H1 (cell line): ENCODE data around the gene CADM2. TPM values are rescaled to one million over a fixed set of nuclear protein-coding genes. Genes with fewer than 3 reads are reported as not detected.

Experiments
- CTCF ChIA-PET: fragments of 300-600 bp; sonication (Branson Sonifier 250); formaldehyde crosslinking; loops from one replicate; lab custom pipeline; 2021; ENCODE audit not compliant: partially characterized antibody; lab: Charles Lee
- POLR2A ChIA-PET: fragments of 300-600 bp; sonication (Branson Sonifier 250); formaldehyde crosslinking; loops from one replicate; lab custom pipeline; 2021; ENCODE audit warnings: inconsistent platforms; ENCODE audit not compliant: partially characterized antibody; lab: Charles Lee
- DNase-seq, 2 experiments: peaks; one replicate each; pipeline versions ENCODE4 v3.0.0 to v3.0.0-alpha.2; 2010 to 2022; ENCODE audit warnings: low spot score in 2 of 2, low read depth in 1 of 2, mixed read lengths in 1 of 2
- FAIRE-seq: peaks from 2 replicates; lab custom pipeline; 2011; peaks lifted over from hg19 to GRCh38; lab: Jason Lieb, UNC
- H2AFZ ChIP-seq: 2 replicates; pipeline ENCODE4 v1.8.1; 2012; ENCODE audit warnings: low read length, inconsistent platforms
- H2AK5ac ChIP-seq: 2 replicates; pipeline ENCODE4 v1.6.1; 2013; ENCODE audit warnings: low read depth, low read length
- H2BK120ac ChIP-seq: replicated peaks from 2 replicates; pipeline ENCODE3; 2013; ENCODE audit warnings: low read depth, low read length, inconsistent platforms
- H2BK12ac ChIP-seq: 2 replicates; pipeline ENCODE4 v1.6.1; 2013; ENCODE audit warnings: low read depth, low read length
- H2BK15ac ChIP-seq: 2 replicates; pipeline ENCODE4 v1.6.1; 2013; ENCODE audit warnings: low read length
- H2BK20ac ChIP-seq: 2 replicates; pipeline ENCODE4 v1.6.1; 2013; ENCODE audit warnings: low read length
- H2BK5ac ChIP-seq: 2 replicates; pipeline ENCODE4 v1.6.1; 2013; ENCODE audit warnings: low read depth, low read length
- H3K14ac ChIP-seq: 2 replicates; pipeline ENCODE4 v1.6.1; 2013; ENCODE audit warnings: inconsistent platforms; ENCODE audit not compliant: insufficient read length
- H3K18ac ChIP-seq: 2 replicates; pipeline ENCODE4 v1.6.1; 2013; ENCODE audit warnings: low read length; ENCODE audit errors: extremely low read depth
- H3K23ac ChIP-seq: 2 replicates; pipeline ENCODE4 v1.6.1; 2013; ENCODE audit warnings: inconsistent platforms; ENCODE audit not compliant: insufficient read length
- H3K23me2 ChIP-seq: 2 replicates; pipeline ENCODE4 v1.6.1; 2013; ENCODE audit warnings: low read depth, low read length
- H3K27ac ChIP-seq: 2 replicates; pipeline ENCODE4 v1.6.1; 2011; ENCODE audit warnings: low read depth, low read length, inconsistent platforms
- H3K27me3 ChIP-seq, 4 experiments: replicated peaks in 1 of 4; 1 replicate in 1 of 4; 2 replicates in 3 of 4; pipeline versions ENCODE4 v1.6.1 to v1.8.1; 2011 to 2013; ENCODE audit warnings: low read length in 3 of 4, mild to moderate bottlenecking in 3 of 4, inconsistent platforms in 2 of 4, mixed read lengths in 2 of 4, moderate library complexity in 1 of 4; ENCODE audit not compliant: control insufficient read depth in 3 of 4, insufficient read depth in 3 of 4; ENCODE audit errors: extremely low read depth in 1 of 4
- H3K36me3 ChIP-seq, 4 experiments: 2 replicates each; pipeline versions ENCODE4 v1.6.1 to v1.8.1; 2011 to 2013; ENCODE audit warnings: mild to moderate bottlenecking in 4 of 4, low read length in 3 of 4, moderate library complexity in 2 of 4, control low read depth in 1 of 4, inconsistent platforms in 1 of 4; ENCODE audit not compliant: insufficient read depth in 4 of 4, control insufficient read depth in 2 of 4
- H3K4ac ChIP-seq: replicated peaks from 2 replicates; pipeline ENCODE3; 2013; ENCODE audit warnings: low read length, low read depth, mixed read lengths, inconsistent platforms; ENCODE audit not compliant: insufficient read length
- H3K4me1 ChIP-seq, 4 experiments: replicated peaks in 1 of 4; 1 replicate in 1 of 4; 2 replicates in 3 of 4; pipeline versions ENCODE4 v1.6.1 to v1.8.1; 2011 to 2013; ENCODE audit warnings: low read length in 3 of 4, inconsistent platforms in 2 of 4, mixed read lengths in 1 of 4; ENCODE audit not compliant: insufficient read depth in 4 of 4, control insufficient read depth in 3 of 4
- H3K4me2 ChIP-seq, 2 experiments: 2 replicates each; pipeline versions ENCODE4 v1.6.1 to v1.8.1; 2011 to 2013; ENCODE audit warnings: low read depth in 2 of 2, low read length in 2 of 2, control low read depth in 1 of 2, inconsistent platforms in 1 of 2, mild to moderate bottlenecking in 1 of 2; ENCODE audit not compliant: insufficient read depth in 1 of 2
- H3K4me3 ChIP-seq, 4 experiments: fragments of 200-600, 300-600 bp in 1 of 4; sonication (generic), shearing (Covaris generic), sonication (Bioruptor Twin) in 1 of 4; 2 replicates each; pipeline versions ENCODE4 v1.5.1 to v1.8.1; 2011 to 2016; ENCODE audit warnings: low read length in 4 of 4, low read depth in 3 of 4, control low read depth in 2 of 4, inconsistent platforms in 2 of 4, mild to moderate bottlenecking in 2 of 4, mixed read lengths in 1 of 4, moderate library complexity in 1 of 4; ENCODE audit not compliant: insufficient read depth in 2 of 4; ENCODE audit errors: extremely low read depth in 1 of 4
- H3K56ac ChIP-seq: replicated peaks from 2 replicates; pipeline ENCODE3; 2013; ENCODE audit warnings: low read depth, mild to moderate bottlenecking, mixed read lengths, low read length, inconsistent platforms; ENCODE audit not compliant: insufficient read length
- H3K79me1 ChIP-seq: 2 replicates; pipeline ENCODE4 v1.6.1; 2013; ENCODE audit warnings: low read depth, low read length, control low read depth
- H3K79me2 ChIP-seq, 2 experiments: 2 replicates each; pipeline versions ENCODE4 v1.6.1 to v1.8.1; 2012 to 2013; ENCODE audit warnings: low read length in 2 of 2, mild to moderate bottlenecking in 2 of 2, inconsistent platforms in 1 of 2; ENCODE audit not compliant: insufficient read depth in 2 of 2, control insufficient read depth in 1 of 2
- H3K9ac ChIP-seq, 4 experiments: replicated peaks in 1 of 4; 1 replicate in 1 of 4; 2 replicates in 3 of 4; pipeline versions ENCODE4 v1.6.1 to v1.8.1; 2011 to 2013; ENCODE audit warnings: low read depth in 3 of 4, low read length in 3 of 4, control low read depth in 2 of 4, mild to moderate bottlenecking in 2 of 4, moderate library complexity in 2 of 4, inconsistent platforms in 1 of 4; ENCODE audit errors: extremely low read depth in 1 of 4
- H3K9me3 ChIP-seq, 2 experiments: 2 replicates each; pipeline versions ENCODE4 v1.6.1 to v1.8.1; 2012 to 2013; ENCODE audit warnings: mild to moderate bottlenecking in 2 of 2, moderate library complexity in 2 of 2, control low read depth in 1 of 2, inconsistent platforms in 1 of 2, low read depth in 1 of 2, low read length in 1 of 2, mixed read lengths in 1 of 2; ENCODE audit not compliant: insufficient read depth in 2 of 2
- H4K20me1 ChIP-seq, 2 experiments: replicated peaks in 1 of 2; 2 replicates each; pipeline versions ENCODE3 to v1.8.1; 2011 to 2013; ENCODE audit warnings: inconsistent platforms in 2 of 2, low read length in 2 of 2, mild to moderate bottlenecking in 1 of 2; ENCODE audit not compliant: insufficient read depth in 2 of 2, control insufficient read depth in 1 of 2
- H4K5ac ChIP-seq: 2 replicates; pipeline ENCODE4 v1.6.1; 2013; ENCODE audit warnings: low read length, low read depth, mixed read lengths, inconsistent platforms; ENCODE audit not compliant: insufficient read length
- H4K8ac ChIP-seq: 2 replicates; pipeline ENCODE4 v1.8.0; 2013; ENCODE audit warnings: mild to moderate bottlenecking, moderate library complexity, low read length, inconsistent platforms; ENCODE audit not compliant: insufficient read depth; ENCODE audit errors: extremely low read depth
- H4K91ac ChIP-seq: replicated peaks from 2 replicates; pipeline ENCODE3; 2013; ENCODE audit warnings: low read length, mixed read lengths, inconsistent platforms; ENCODE audit not compliant: insufficient read length
- ATF3 ChIP-seq: IDR thresholded peaks from 2 replicates; pipeline ENCODE4 v1.6.1; 2011; ENCODE audit warnings: low read depth, mild to moderate bottlenecking, low read length; ENCODE audit not compliant: insufficient read depth
- CTBP2 ChIP-seq: IDR thresholded peaks from 2 replicates; pipeline ENCODE4 v1.7.0; 2011; ENCODE audit warnings: borderline replicate concordance, mild to moderate bottlenecking, moderate library complexity, mixed read lengths, low read length; ENCODE audit not compliant: insufficient read depth, insufficient read length
- EGR1 ChIP-seq: IDR thresholded peaks from 2 replicates; pipeline ENCODE4 v1.6.1; 2011; ENCODE audit warnings: low read depth, low read length, borderline replicate concordance
- GABPA ChIP-seq: IDR thresholded peaks from 2 replicates; pipeline ENCODE4 v1.6.1; 2011; ENCODE audit warnings: mild to moderate bottlenecking, low read length, moderate library complexity, borderline replicate concordance; ENCODE audit not compliant: insufficient read depth
- GTF2F1 ChIP-seq: IDR thresholded peaks from 2 replicates; pipeline ENCODE4 v1.6.1; 2012; ENCODE audit warnings: low read depth, low read length, improper control_type of control experiment, borderline replicate concordance
- HDAC6 ChIP-seq: IDR thresholded peaks from one replicate; pipeline ENCODE4 v1.7.1; 2012; ENCODE audit warnings: low read depth, mild to moderate bottlenecking, inconsistent platforms, low read length, moderate library complexity
- KDM4A ChIP-seq: IDR thresholded peaks from one replicate; pipeline ENCODE4 v1.7.1; 2012; ENCODE audit warnings: low read depth, mild to moderate bottlenecking, moderate library complexity, low read length, inconsistent platforms; ENCODE audit not compliant: severe bottlenecking
- RBBP5 ChIP-seq: IDR thresholded peaks from 2 replicates; pipeline ENCODE4 v1.7.1; 2012; ENCODE audit warnings: low read depth, mild to moderate bottlenecking, inconsistent platforms, low read length, moderate library complexity, borderline replicate concordance
- RXRA ChIP-seq: IDR thresholded peaks from 2 replicates; pipeline ENCODE4 v1.6.1; 2011; ENCODE audit warnings: low read depth, mild to moderate bottlenecking, low read length, moderate library complexity; ENCODE audit not compliant: insufficient read depth
- SAP30 ChIP-seq: fragments of 300-600 bp; sonication (generic); IDR thresholded peaks from 2 replicates; pipeline ENCODE4 v1.7.1; 2012; ENCODE audit warnings: low read length, moderate library complexity, mild to moderate bottlenecking, inconsistent platforms; ENCODE audit not compliant: insufficient read depth, insufficient replicate concordance
- SIN3A ChIP-seq, 2 experiments: IDR thresholded peaks in 1 of 2; conservative IDR thresholded peaks in 1 of 2; 2 replicates each; pipeline ENCODE4 v1.6.1; 2011 to 2012; ENCODE audit warnings: low read length in 2 of 2, improper control_type of control experiment in 1 of 2, low read depth in 1 of 2, mild to moderate bottlenecking in 1 of 2
- YY1 ChIP-seq: IDR thresholded peaks from 2 replicates; pipeline ENCODE4 v1.6.1; 2011; ENCODE audit warnings: low read depth, mild to moderate bottlenecking, low read length
- ZNF274 ChIP-seq: IDR thresholded peaks from 2 replicates; pipeline ENCODE4 v1.7.0; 2012; ENCODE audit warnings: low read length, borderline replicate concordance; ENCODE audit errors: extremely low read depth
- WGBS, 2 experiments: shearing (Covaris generic) in 1 of 2; methylation state at CpG; one replicate each; pipeline versions ENCODE4 v1.1.6 to v1.1.7; 2013 to 2015; ENCODE audit warnings: low lambda C conversion rate in 2 of 2, mixed read lengths in 2 of 2, inconsistent platforms in 1 of 2, low coverage in 1 of 2, missing lambda C conversion rate in 1 of 2; ENCODE audit not compliant: insufficient replicate concordance in 2 of 2, insufficient coverage in 1 of 2, insufficient read length in 1 of 2; ENCODE audit errors: extremely low coverage in 1 of 2, missing lambda C conversion rate in 1 of 2; 5-methylcytosine and 5-hydroxymethylcytosine counted together
- polyA plus RNA-seq, 7 experiments: library from polyadenylated mRNA; depleted of rRNA in 3 of 7; stranded (reverse) in 5 of 7; unstranded in 2 of 7; fragments of >200 nt in 5 of 7; fragments of 200-250 nt in 2 of 7; gene quantifications; 1 replicate in 5 of 7; 2 replicates in 1 of 7; 4 replicates in 1 of 7; pipeline versions ENCODE4 v1.2.1 to v1.2.3, GENCODE V29; 2011 to 2013; ENCODE audit warnings: missing spikeins in 2 of 7, mixed read lengths in 2 of 7
- total RNA-seq: library from RNA; stranded (reverse); fragmentation: NEBNext Ultra II Directional; extraction: Animal tissue kit (Norgen Biotek cat#: 25700); gene quantifications from 2 replicates; pipeline ENCODE4 v1.2.1, GENCODE V29; 2021

The CADM2 gene
- total and polyA plus RNA-seq, 2 of the 8 experiments (the other 6 are each of a cell fraction or from before 2014, with no cell fraction given) = 14.9 to 20.9 TPM

- Histone ChIP-seq H3K9me3 (no peaks in the 10 kb centered on the region), H2AFZ (no peak overlapping the region), H3K18ac (no peak overlapping the region), H3K4ac (no peak overlapping the region), H2AK5ac (no peak overlapping the region), H4K20me1 (no peaks in the 10 kb centered on the region), H2BK20ac (no peak overlapping the region), H2BK12ac (no peak overlapping the region), H3K79me2 (no peaks in the 10 kb centered on the region), H3K23ac (no peak overlapping the region), H2BK5ac (no peak overlapping the region), H3K23me2 (no peaks in the 10 kb centered on the region), H4K5ac (no peak overlapping the region), H3K27ac (no peak overlapping the region), H3K4me2 (no peak overlapping the region), H3K4me3 (no peak overlapping the region), H2BK15ac (no peak overlapping the region), H4K8ac (no peak overlapping the region), H3K14ac (no peak overlapping the region), H3K36me3 (no peaks in the 10 kb centered on the region), H3K56ac (no peak overlapping the region), H3K9ac (no peak overlapping the region), H4K91ac (no peak overlapping the region), H3K79me1 (no peaks in the 10 kb centered on the region), H3K4me1 (no peaks in the 10 kb centered on the region), H3K27me3 (no peaks in the 10 kb centered on the region), H2BK120ac (no peak overlapping the region)
- ChIA-PET CTCF (interaction anchor here (0.8 to 1.0 kb wide), 2 partner anchors 80 to 255 kb away, joined by 3 read pairs; no protein-coding TSS in a partner anchor), POLR2A (no interaction called here)
- DNase-seq = no peak
- WGBS, 2 experiments = 95% methylated on average over 3 of the region's 3 CpGs; no CpG with 5 or more reads in 1 of the 2 experiments
- FAIRE-seq = no peak
- TF ChIP-seq SIN3A (conservative IDR thresholded peaks at IDR 0.05 in 1 of 2, IDR thresholded peaks at IDR 0.05 in 1 of 2; ENCODE audit: low read depth in 1 of 2, low read length in 2 of 2) (no peak), ZNF274 (no peak), YY1 (no peak), SAP30 (no peak), KDM4A (no peak), GABPA (no peak), EGR1 (no peak), ATF3 (no peak), RBBP5 (no peak), HDAC6 (no peak), GTF2F1 (no peak), CTBP2 (no peak), RXRA (no peak)
Observed at GRCh38 chr3:85312331-85312730, 353.5 kb downstream of the CADM2 start.
